GM10248 (cell line): ENCODE measurements around the gene RAB27B.
"Not testable (repeated sequence)": the region's sequence is repeated elsewhere in the genome, so short reads cannot be mapped to it uniquely, and the experiment has no call there.

Source experiments
- CTCF ChIA-PET: fragments of 300-600 bp; sonication (Branson Sonifier 250); formaldehyde crosslinking; extraction: SDS; loops from one replicate; lab custom pipeline; 2021; ENCODE audit warnings: antibody characterized with exemption; lab: Yijun Ruan, JAX
- POLR2A ChIA-PET: fragments of 350-650 bp; sonication (Branson Sonifier 250); formaldehyde crosslinking; extraction: SDS; loops from one replicate; lab custom pipeline; 2020; ENCODE audit warnings: antibody characterized with exemption; lab: Yijun Ruan, JAX
- DNase-seq: peaks from one replicate; pipeline ENCODE4 v3.0.0; 2012; ENCODE audit errors: extremely low spot score
- CTCF ChIP-seq: IDR thresholded peaks from 2 replicates; pipeline ENCODE4 v1.5.1; 2012; ENCODE audit warnings: mild to moderate bottlenecking, low read depth; ENCODE audit errors: extremely low read depth, missing control alignments, control extremely low read depth

RAB27B gene

GRCh38 chr18:54802178-54802577 lies 26.1 kb upstream of the RAB27B start:
- TF ChIP-seq CTCF = no peak
- POLR2A ChIA-PET = no interaction called here
- CTCF ChIA-PET = interaction anchor here (1.1 kb wide), 1 partner anchor 9 kb away, joined by 3 read pairs; no protein-coding TSS in a partner anchor
- DNase-seq = no peak

GRCh38 chr18:54802686-54803395 lies 25.4 kb upstream of the RAB27B start:
- POLR2A ChIA-PET = no interaction called here
- no peak for DNase-seq
- no peak for TF ChIP-seq CTCF
- CTCF ChIA-PET = interaction anchor here (1.1 kb wide), 1 partner anchor 8 kb away, joined by 3 read pairs; no protein-coding TSS in a partner anchor

GRCh38 chr18:54805571-54806334 lies 22.5 kb upstream of the RAB27B start:
- no peak for TF ChIP-seq CTCF
- no peak for DNase-seq
- ChIA-PET POLR2A (no interaction called here), CTCF (no interaction called here)

GRCh38 chr18:54806526-54806925 lies 21.8 kb upstream of the RAB27B start:
- CTCF ChIA-PET = no interaction called here
- DNase-seq = no peak
- no peak for TF ChIP-seq CTCF
- POLR2A ChIA-PET = no interaction called here

- no peak for DNase-seq
Measured at GRCh38 chr18:54807303-54807702, 21.0 kb upstream of the RAB27B start.

GRCh38 chr18:54810662-54811061 lies 17.6 kb upstream of the RAB27B start:
- CTCF ChIA-PET = interaction anchor here (0.9 to 1.0 kb wide), 2 partner anchors 8 to 11 kb away, joined by 3 read pairs; no protein-coding TSS in a partner anchor
- DNase-seq, POLR2A ChIA-PET: not testable (repeated sequence)

More at GRCh38 chr18:54807303-54807702, 21.0 kb upstream of the RAB27B start:
- ChIA-PET CTCF (no interaction called here), POLR2A (no interaction called here)
- no peak for TF ChIP-seq CTCF

- no peak for TF ChIP-seq CTCF
- DNase-seq = no peak
- CTCF ChIA-PET = no interaction called here
- POLR2A ChIA-PET = no interaction called here
Measured at GRCh38 chr18:54812885-54813284, 15.4 kb upstream of the RAB27B start.
